Measurements from ENCODE around the gene GDPD4.

- no peak for TF ChIP-seq POLR2A (IDR thresholded peaks at IDR 0.05)
- no peak for TF ChIP-seq POLR2AphosphoS5 (IDR thresholded peaks at IDR 0.05)
- TF ChIP-seq CTCF (IDR thresholded peaks at IDR 0.05), result no peak
- no peak for TF ChIP-seq EP300 (IDR thresholded peaks at IDR 0.05)
Measured at GRCh38 chr11:77309401-77310085, 8.1 kb upstream of the GDPD4 start.

Measured in sigmoid colon (tissue), 4 donors.